SK-N-SH treated with all-trans-retinoic acid at 6 μM for 48 hours (cell line): Measurements from ENCODE around the gene SHROOM4.

ENCODE experiments used
- ATAC-seq: fragments of 200-7000 bp; cut with Tn5 transposase; 3 replicates; pipeline ENCODE4 v1.9.1; 2020; ENCODE audit warnings: mild to moderate bottlenecking, moderate library complexity
- ARNTL ChIP-seq: fragments of 450-650 bp; formaldehyde crosslinking; IDR thresholded peaks from 2 replicates; pipeline ENCODE4 v1.5.0; 2020; ENCODE audit warnings: low read depth, mild to moderate bottlenecking, moderate library complexity, borderline replicate concordance
- CREB5 ChIP-seq: fragments of 250-450 bp; sonication (Bioruptor Pico); IDR thresholded peaks from 2 replicates; pipeline ENCODE4 v1.5.1; 2020; ENCODE audit warnings: low read depth, mild to moderate bottlenecking, moderate library complexity
- CSDC2 ChIP-seq: fragments of 250-450 bp; sonication (Bioruptor Pico); IDR thresholded peaks from 2 replicates; pipeline ENCODE4 v1.5.0; 2020; ENCODE audit warnings: mild to moderate bottlenecking, moderate library complexity
- ESRRG ChIP-seq: fragments of 250-450 bp; sonication (Bioruptor Pico); IDR thresholded peaks from 2 replicates; pipeline ENCODE4 v1.6.1; 2021; ENCODE audit warnings: mild to moderate bottlenecking
- GLIS3 ChIP-seq: fragments of 250-450 bp; sonication (Bioruptor Pico); IDR thresholded peaks from 2 replicates; pipeline ENCODE4 v1.5.0; 2020; ENCODE audit warnings: mild to moderate bottlenecking, moderate library complexity
- ISL1 ChIP-seq: fragments of 250-450 bp; sonication (Bioruptor Pico); IDR thresholded peaks from 2 replicates; pipeline ENCODE4 v2.1.2; 2022; ENCODE audit warnings: mild to moderate bottlenecking, moderate library complexity
- OSR1 ChIP-seq: fragments of 250-450 bp; sonication (Bioruptor Pico); IDR thresholded peaks from 2 replicates; pipeline ENCODE4 v1.8.0; 2022; ENCODE audit warnings: moderate library complexity, mild to moderate bottlenecking, inconsistent platforms
- PPARA ChIP-seq: fragments of 250-450 bp; sonication (Bioruptor Pico); IDR thresholded peaks from 2 replicates; pipeline ENCODE4 v1.5.0; 2020; ENCODE audit warnings: mild to moderate bottlenecking, borderline replicate concordance
- RARB ChIP-seq: fragments of 250-450 bp; sonication (Bioruptor Pico); IDR thresholded peaks from 2 replicates; pipeline ENCODE4 v1.8.0; 2021; ENCODE audit warnings: mild to moderate bottlenecking, moderate library complexity
- SNAI2 ChIP-seq: fragments of 250-450 bp; sonication (Bioruptor Pico); IDR thresholded peaks from 2 replicates; pipeline ENCODE4 v1.5.0; 2020; ENCODE audit warnings: mild to moderate bottlenecking, moderate library complexity
- TCF4 ChIP-seq: fragments of 250-450 bp; sonication (Bioruptor Pico); IDR thresholded peaks from 2 replicates; pipeline ENCODE4 v1.8.0; 2021; ENCODE audit warnings: mild to moderate bottlenecking, moderate library complexity, borderline replicate concordance
- TOX ChIP-seq: fragments of 250-450 bp; sonication (Bioruptor Pico); IDR thresholded peaks from 2 replicates; pipeline ENCODE4 v1.8.0; 2021; ENCODE audit warnings: mild to moderate bottlenecking, moderate library complexity, borderline replicate concordance
- ZC3H10 ChIP-seq: fragments of 250-450 bp; sonication (Bioruptor Pico); IDR thresholded peaks from 2 replicates; pipeline ENCODE4 v1.5.1; 2021; ENCODE audit warnings: mild to moderate bottlenecking, moderate library complexity
- ZFP3 ChIP-seq: fragments of 250-450 bp; sonication (Bioruptor Pico); IDR thresholded peaks from 2 replicates; pipeline ENCODE4 v1.5.0; 2020; ENCODE audit warnings: mild to moderate bottlenecking, moderate library complexity
- ZFP30 ChIP-seq: fragments of 450-650 bp; formaldehyde crosslinking; IDR thresholded peaks from 2 replicates; pipeline ENCODE4 v1.5.0; 2022; ENCODE audit warnings: mild to moderate bottlenecking, moderate library complexity
- ZNF565 ChIP-seq: fragments of 450-650 bp; formaldehyde crosslinking; conservative IDR thresholded peaks from 2 replicates; pipeline ENCODE4 v1.5.0; 2020; ENCODE audit warnings: low read depth, mild to moderate bottlenecking, moderate library complexity
- ZNF70 ChIP-seq: fragments of 450-650 bp; formaldehyde crosslinking; IDR thresholded peaks from 2 replicates; pipeline ENCODE4 v1.5.0; 2020; ENCODE audit warnings: mild to moderate bottlenecking, moderate library complexity
- ZNF8 ChIP-seq: fragments of 450-650 bp; formaldehyde crosslinking; IDR thresholded peaks from 2 replicates; pipeline ENCODE4 v1.5.0; 2020; ENCODE audit warnings: mild to moderate bottlenecking, moderate library complexity
- TF ChIP-seq, protein P1 (sequence below): fragments of 250-450 bp; sonication (Bioruptor Pico); IDR thresholded peaks from 2 replicates; pipeline ENCODE4 v1.8.0; 2020; ENCODE audit warnings: mild to moderate bottlenecking, moderate library complexity, borderline replicate concordance
- TF ChIP-seq, protein P2 (sequence below): fragments of 250-450 bp; sonication (Bioruptor Pico); IDR thresholded peaks from 2 replicates; pipeline ENCODE4 v1.8.0; 2021; ENCODE audit warnings: low read depth, mild to moderate bottlenecking, moderate library complexity, borderline replicate concordance
- TF ChIP-seq, protein P3 (sequence below): fragments of 250-450 bp; sonication (Bioruptor Pico); IDR thresholded peaks from 2 replicates; pipeline ENCODE4 v1.5.1; 2021; ENCODE audit warnings: mild to moderate bottlenecking, moderate library complexity
- TF ChIP-seq, protein P4 (sequence below): fragments of 250-450 bp; sonication (Bioruptor Pico); IDR thresholded peaks from 2 replicates; pipeline ENCODE4 v1.5.0; 2020; ENCODE audit warnings: mild to moderate bottlenecking, moderate library complexity

Gene SHROOM4

DNA sequence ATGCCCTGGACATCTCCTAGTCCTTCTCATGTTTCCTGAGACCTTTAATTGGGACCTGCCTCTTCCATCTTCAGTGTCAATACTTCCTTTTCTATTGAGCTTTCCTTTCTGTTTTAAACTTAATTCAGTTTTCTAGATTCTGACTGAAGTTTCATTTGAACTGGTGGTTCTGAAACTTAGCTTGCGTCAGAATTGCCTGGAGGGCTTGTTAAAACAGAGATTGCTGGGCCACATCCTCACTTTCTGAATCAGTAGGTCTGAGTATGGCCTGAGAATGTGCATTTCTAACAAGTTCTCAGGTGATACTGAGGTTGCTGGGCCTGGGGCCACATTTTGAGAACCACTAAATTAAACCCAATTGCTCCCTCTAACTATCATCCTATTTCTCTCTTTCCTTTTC, 191.2 kb downstream of the SHROOM4 start:
- TF ChIP-seq ESRRG (CRISPR knock-in tag) (no peak), ZFP30 (CRISPR knock-in tag) (no peak)
- TF ChIP-seq, all 23 proteins: peak for 0
- no peak for ATAC-seq

DNA sequence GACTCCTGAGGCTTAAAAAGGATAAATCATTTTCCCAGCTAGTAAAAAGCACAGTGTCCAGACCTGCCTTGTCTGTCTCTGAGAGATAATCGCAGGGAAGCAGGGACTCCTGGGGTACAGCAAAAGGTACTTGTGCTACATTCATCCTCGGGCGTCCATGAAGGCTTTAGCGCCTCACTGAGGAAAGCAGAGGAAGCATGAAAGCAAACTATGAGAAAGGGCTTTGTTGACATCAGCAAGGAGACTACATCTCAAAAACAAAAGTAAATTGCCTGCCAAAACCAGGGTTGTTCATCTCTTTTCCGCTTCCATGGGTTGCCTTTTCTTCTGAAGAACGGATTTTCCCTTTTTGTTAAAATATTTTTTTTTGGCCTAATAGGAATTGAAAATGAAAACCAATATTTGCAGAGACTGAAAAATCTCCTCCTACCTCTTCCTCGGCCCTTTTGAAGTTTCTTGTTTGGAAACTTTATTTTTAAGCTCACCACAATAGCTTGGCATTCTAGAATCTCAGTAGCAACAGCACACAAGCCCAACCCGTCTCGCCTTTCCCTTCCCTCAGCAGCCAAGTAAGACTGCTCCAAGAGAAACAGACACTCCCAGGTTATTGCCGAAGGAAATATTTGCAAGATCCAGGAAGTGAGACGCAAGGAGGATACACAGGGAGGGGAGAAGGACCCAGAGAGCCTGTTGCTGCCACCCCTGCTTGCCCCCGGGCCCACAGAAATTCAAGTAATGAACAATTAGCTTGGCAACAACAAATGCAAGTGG, 195.0 kb downstream of the SHROOM4 start:
- no peak for ATAC-seq

GRCh38 chrX:50617183-50617582, 196.8 kb downstream of the SHROOM4 start:
- no peak for TF ChIP-seq OSR1 (CRISPR knock-in tag)
- no peak for TF ChIP-seq GLIS3
- ATAC-seq, result no peak

More for the DNA sequence above, 195.0 kb downstream of the SHROOM4 start:
- TF ChIP-seq ZFP30 (CRISPR knock-in tag), result no peak
- no peak for TF ChIP-seq SNAI2 (CRISPR knock-in tag)
- TF ChIP-seq ZFP3, result no peak
- TF ChIP-seq, protein P1, sequence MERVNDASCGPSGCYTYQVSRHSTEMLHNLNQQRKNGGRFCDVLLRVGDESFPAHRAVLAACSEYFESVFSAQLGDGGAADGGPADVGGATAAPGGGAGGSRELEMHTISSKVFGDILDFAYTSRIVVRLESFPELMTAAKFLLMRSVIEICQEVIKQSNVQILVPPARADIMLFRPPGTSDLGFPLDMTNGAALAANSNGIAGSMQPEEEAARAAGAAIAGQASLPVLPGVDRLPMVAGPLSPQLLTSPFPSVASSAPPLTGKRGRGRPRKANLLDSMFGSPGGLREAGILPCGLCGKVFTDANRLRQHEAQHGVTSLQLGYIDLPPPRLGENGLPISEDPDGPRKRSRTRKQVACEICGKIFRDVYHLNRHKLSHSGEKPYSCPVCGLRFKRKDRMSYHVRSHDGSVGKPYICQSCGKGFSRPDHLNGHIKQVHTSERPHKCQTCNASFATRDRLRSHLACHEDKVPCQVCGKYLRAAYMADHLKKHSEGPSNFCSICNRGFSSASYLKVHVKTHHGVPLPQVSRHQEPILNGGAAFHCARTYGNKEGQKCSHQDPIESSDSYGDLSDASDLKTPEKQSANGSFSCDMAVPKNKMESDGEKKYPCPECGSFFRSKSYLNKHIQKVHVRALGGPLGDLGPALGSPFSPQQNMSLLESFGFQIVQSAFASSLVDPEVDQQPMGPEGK (CRISPR knock-in tag), result no peak
- no peak for TF ChIP-seq PPARA (CRISPR knock-in tag)
- TF ChIP-seq TOX (CRISPR knock-in tag), result no peak
- no peak for TF ChIP-seq ZNF70 (CRISPR knock-in tag)
- no peak for TF ChIP-seq CREB5 (CRISPR knock-in tag)
- no peak for TF ChIP-seq OSR1 (CRISPR knock-in tag)
- no peak for TF ChIP-seq ZNF565 (CRISPR knock-in tag)
- TF ChIP-seq ZC3H10 (CRISPR knock-in tag), result no peak
- TF ChIP-seq GLIS3, result no peak

- TF ChIP-seq SNAI2 (CRISPR knock-in tag) (no peak), CSDC2 (CRISPR knock-in tag) (no peak), ZNF8 (CRISPR knock-in tag) (no peak), ESRRG (CRISPR knock-in tag) (no peak), RARB (CRISPR knock-in tag) (no peak), ZC3H10 (CRISPR knock-in tag) (no peak), OSR1 (CRISPR knock-in tag) (no peak), ARNTL (CRISPR knock-in tag) (no peak), ISL1 (no peak), ZNF70 (CRISPR knock-in tag) (no peak)
- no peak for ATAC-seq
Measured at GRCh38 chrX:50615570-50616158, 198.3 kb downstream of the SHROOM4 start.

DNA sequence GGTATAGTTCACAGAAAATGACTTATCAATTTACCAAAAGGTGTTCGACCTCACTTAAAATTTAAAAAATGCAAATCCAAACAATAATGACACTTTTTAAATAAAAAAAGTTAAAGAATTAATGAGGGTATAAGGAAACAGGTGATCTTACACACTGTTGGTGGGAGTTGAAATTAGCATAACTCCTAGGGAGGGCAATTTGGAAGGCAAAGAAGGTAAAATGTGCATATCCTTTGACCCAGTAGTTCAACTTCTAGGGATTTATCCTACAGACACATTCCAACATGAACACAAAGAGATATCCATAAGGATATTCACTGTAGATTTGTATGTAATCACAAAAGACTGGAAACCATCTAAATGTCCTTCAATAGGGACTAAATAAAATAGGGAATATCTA, 199.5 kb downstream of the SHROOM4 start:
- ATAC-seq, result no peak

GRCh38 chrX:50613846-50614245, 200.1 kb downstream of the SHROOM4 start:
- ATAC-seq, result no peak
- TF ChIP-seq ZC3H10 (CRISPR knock-in tag) (no peak), CSDC2 (CRISPR knock-in tag) (no peak), OSR1 (CRISPR knock-in tag) (no peak), PPARA (CRISPR knock-in tag) (no peak), ZNF565 (CRISPR knock-in tag) (no peak), ARNTL (CRISPR knock-in tag) (no peak), ZFP30 (CRISPR knock-in tag) (no peak), ZFP3 (no peak), ZNF8 (CRISPR knock-in tag) (no peak), GLIS3 (no peak), SNAI2 (CRISPR knock-in tag) (no peak), ESRRG (CRISPR knock-in tag) (no peak), TCF4 (CRISPR knock-in tag) (no peak), RARB (CRISPR knock-in tag) (no peak), ISL1 (no peak)
- TF ChIP-seq, protein P2, sequence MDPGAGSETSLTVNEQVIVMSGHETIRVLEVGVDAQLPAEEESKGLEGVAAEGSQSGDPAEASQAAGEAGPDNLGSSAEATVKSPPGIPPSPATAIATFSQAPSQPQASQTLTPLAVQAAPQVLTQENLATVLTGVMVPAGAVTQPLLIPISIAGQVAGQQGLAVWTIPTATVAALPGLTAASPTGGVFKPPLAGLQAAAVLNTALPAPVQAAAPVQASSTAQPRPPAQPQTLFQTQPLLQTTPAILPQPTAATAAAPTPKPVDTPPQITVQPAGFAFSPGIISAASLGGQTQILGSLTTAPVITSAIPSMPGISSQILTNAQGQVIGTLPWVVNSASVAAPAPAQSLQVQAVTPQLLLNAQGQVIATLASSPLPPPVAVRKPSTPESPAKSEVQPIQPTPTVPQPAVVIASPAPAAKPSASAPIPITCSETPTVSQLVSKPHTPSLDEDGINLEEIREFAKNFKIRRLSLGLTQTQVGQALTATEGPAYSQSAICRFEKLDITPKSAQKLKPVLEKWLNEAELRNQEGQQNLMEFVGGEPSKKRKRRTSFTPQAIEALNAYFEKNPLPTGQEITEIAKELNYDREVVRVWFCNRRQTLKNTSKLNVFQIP, result no peak
- TF ChIP-seq, protein P3, sequence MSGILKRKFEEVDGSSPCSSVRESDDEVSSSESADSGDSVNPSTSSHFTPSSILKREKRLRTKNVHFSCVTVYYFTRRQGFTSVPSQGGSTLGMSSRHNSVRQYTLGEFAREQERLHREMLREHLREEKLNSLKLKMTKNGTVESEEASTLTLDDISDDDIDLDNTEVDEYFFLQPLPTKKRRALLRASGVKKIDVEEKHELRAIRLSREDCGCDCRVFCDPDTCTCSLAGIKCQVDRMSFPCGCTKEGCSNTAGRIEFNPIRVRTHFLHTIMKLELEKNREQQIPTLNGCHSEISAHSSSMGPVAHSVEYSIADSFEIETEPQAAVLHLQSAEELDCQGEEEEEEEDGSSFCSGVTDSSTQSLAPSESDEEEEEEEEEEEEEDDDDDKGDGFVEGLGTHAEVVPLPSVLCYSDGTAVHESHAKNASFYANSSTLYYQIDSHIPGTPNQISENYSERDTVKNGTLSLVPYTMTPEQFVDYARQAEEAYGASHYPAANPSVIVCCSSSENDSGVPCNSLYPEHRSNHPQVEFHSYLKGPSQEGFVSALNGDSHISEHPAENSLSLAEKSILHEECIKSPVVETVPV (CRISPR knock-in tag), result no peak
- TF ChIP-seq, protein P4, sequence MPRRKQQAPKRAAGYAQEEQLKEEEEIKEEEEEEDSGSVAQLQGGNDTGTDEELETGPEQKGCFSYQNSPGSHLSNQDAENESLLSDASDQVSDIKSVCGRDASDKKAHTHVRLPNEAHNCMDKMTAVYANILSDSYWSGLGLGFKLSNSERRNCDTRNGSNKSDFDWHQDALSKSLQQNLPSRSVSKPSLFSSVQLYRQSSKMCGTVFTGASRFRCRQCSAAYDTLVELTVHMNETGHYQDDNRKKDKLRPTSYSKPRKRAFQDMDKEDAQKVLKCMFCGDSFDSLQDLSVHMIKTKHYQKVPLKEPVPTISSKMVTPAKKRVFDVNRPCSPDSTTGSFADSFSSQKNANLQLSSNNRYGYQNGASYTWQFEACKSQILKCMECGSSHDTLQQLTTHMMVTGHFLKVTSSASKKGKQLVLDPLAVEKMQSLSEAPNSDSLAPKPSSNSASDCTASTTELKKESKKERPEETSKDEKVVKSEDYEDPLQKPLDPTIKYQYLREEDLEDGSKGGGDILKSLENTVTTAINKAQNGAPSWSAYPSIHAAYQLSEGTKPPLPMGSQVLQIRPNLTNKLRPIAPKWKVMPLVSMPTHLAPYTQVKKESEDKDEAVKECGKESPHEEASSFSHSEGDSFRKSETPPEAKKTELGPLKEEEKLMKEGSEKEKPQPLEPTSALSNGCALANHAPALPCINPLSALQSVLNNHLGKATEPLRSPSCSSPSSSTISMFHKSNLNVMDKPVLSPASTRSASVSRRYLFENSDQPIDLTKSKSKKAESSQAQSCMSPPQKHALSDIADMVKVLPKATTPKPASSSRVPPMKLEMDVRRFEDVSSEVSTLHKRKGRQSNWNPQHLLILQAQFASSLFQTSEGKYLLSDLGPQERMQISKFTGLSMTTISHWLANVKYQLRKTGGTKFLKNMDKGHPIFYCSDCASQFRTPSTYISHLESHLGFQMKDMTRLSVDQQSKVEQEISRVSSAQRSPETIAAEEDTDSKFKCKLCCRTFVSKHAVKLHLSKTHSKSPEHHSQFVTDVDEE (CRISPR knock-in tag), result no peak

More for the DNA sequence above, 199.5 kb downstream of the SHROOM4 start:
- no peak for TF ChIP-seq TOX (CRISPR knock-in tag)
